Activated B cell treated with CpG ODN at 0.5 μM for 24 hours (primary cell): ENCODE results near the gene KRTAP5-10. TPM values are rescaled to one million over a fixed set of nuclear protein-coding genes. Genes with fewer than 3 reads are reported as not detected.

Experiments
- total RNA-seq: library from RNA; stranded (reverse); gene quantifications from 2 replicates; pipeline ENCODE4 v1.2.3, GENCODE V29; 2022

Gene KRTAP5-10
- total RNA-seq, 1 donor from 2014 or later, result 0.27 TPM

Other genes with a start within 250 kb of the KRTAP5-10 start
- gene DHCR7, start 117.2 kb upstream of the KRTAP5-10 start, total RNA-seq, result 35.5 and 47.2 TPM in 2 replicates
- gene NADSYN1, start 112.4 kb upstream of the KRTAP5-10 start, total RNA-seq, result 127 and 146 TPM in 2 replicates
- gene KRTAP5-7, start 38.3 kb upstream of the KRTAP5-10 start, total RNA-seq, result 0.24 and 0.49 TPM in 2 replicates
- gene KRTAP5-8, start 27.5 kb upstream of the KRTAP5-10 start, total RNA-seq, result 0.20 and 0.42 TPM in 2 replicates
- gene KRTAP5-9, start 17.1 kb upstream of the KRTAP5-10 start, total RNA-seq, result 0.37 and 0.53 TPM in 2 replicates
- gene KRTAP5-11, start 17.3 kb downstream of the KRTAP5-10 start, total RNA-seq, result not detected in 2 replicates